ENCODE measurements around the gene CARF.
A peak's percentile ranks its signal among the peaks of the same experiment; 100 is the strongest.
"Not testable (repeated sequence)": the region's sequence is repeated elsewhere in the genome, so short reads cannot be mapped to it uniquely, and the experiment has no call there.

The CARF gene

GRCh38 chr2:202934456-202934855 is 22.4 kb downstream of the CARF start:
- no peak for DNase-seq (ENCODE audit: low spot score)

- DNase-seq (ENCODE audit: low spot score) = no peak
These were observed 26.9 kb downstream of the CARF start for GRCh38 chr2:202938960-202939359.

GRCh38 chr2:202941771-202942170 is 29.7 kb downstream of the CARF start:
- DNase-seq (ENCODE audit: low spot score) = no peak

GRCh38 chr2:202944408-202944807 is 32.3 kb downstream of the CARF start:
- no peak for DNase-seq (ENCODE audit: low spot score)

- DNase-seq (ENCODE audit: low spot score) = no peak
These were observed 32.7 kb downstream of the CARF start for GRCh38 chr2:202944816-202945215.

GRCh38 chr2:202945497-202945896 is 33.4 kb downstream of the CARF start:
- DNase-seq (ENCODE audit: low spot score) = no peak

GRCh38 chr2:202949333-202949732 is 37.3 kb downstream of the CARF start:
- DNase-seq (ENCODE audit: low spot score) = not testable (repeated sequence)

- DNase-seq (ENCODE audit: low spot score) = no peak
These were observed 38.5 kb downstream of the CARF start for GRCh38 chr2:202950592-202950991.

- no peak for DNase-seq (ENCODE audit: low spot score)
These were observed 48.4 kb downstream of the CARF start for GRCh38 chr2:202960524-202960923.

- no peak for DNase-seq (ENCODE audit: low spot score)
These were observed 51.6 kb downstream of the CARF start for GRCh38 chr2:202963712-202964111.

GRCh38 chr2:202965810-202966460 is 53.9 kb downstream of the CARF start:
- peak; percentile 5 for DNase-seq (ENCODE audit: low spot score)

GRCh38 chr2:202969404-202969803 is 57.3 kb downstream of the CARF start:
- DNase-seq (ENCODE audit: low spot score) = not testable (repeated sequence)

GRCh38 chr2:202976809-202977208 is 64.7 kb downstream of the CARF start:
- DNase-seq (ENCODE audit: low spot score) = no peak

- DNase-seq (ENCODE audit: low spot score) = no peak
These were observed 70.9 kb downstream of the CARF start for GRCh38 chr2:202982779-202983491.

- no peak for DNase-seq (ENCODE audit: low spot score)
These were observed 77.7 kb downstream of the CARF start for GRCh38 chr2:202989749-202990148.

- DNase-seq (ENCODE audit: low spot score) = no peak
These were observed 78.4 kb downstream of the CARF start for GRCh38 chr2:202990501-202990900.

- not testable (repeated sequence) for DNase-seq (ENCODE audit: low spot score)
These were observed 85.0 kb downstream of the CARF start for GRCh38 chr2:202997113-202997512.

- DNase-seq (ENCODE audit: low spot score) = no peak
These were observed 90.2 kb downstream of the CARF start for GRCh38 chr2:203002054-203002821.

GRCh38 chr2:203003716-203004115 is 91.6 kb downstream of the CARF start:
- no peak for DNase-seq (ENCODE audit: low spot score)

GRCh38 chr2:203014456-203015199 is 102.6 kb downstream of the CARF start, which contains the start of gene NBEAL1:
Gene NBEAL1, plus strand, starts transcription at chr2:203014875. Its CDS starts 1,510 bp downstream, at chr2:203016385.
- DNase-seq (ENCODE audit: low spot score) = peak; percentile 97

- no peak for DNase-seq (ENCODE audit: low spot score)
These were observed 104.6 kb downstream of the CARF start for GRCh38 chr2:203016716-203017115.

GRCh38 chr2:203018181-203018580 is 106.1 kb downstream of the CARF start:
- DNase-seq (ENCODE audit: low spot score) = no peak

Data from CD4-positive, alpha-beta T cell treated with Interleukin-2 at 100 ng/mL for 4 hours (primary cell).